ENCODE measurements around the gene CAMKK1. TPM values are rescaled to one million over a fixed set of nuclear protein-coding genes. Genes with fewer than 3 reads are reported as not detected.

The CAMKK1 gene
- total RNA-seq, 4 donors from 2014 or later, result 0.44 to 5.1 (median 2.1) TPM

DNA sequence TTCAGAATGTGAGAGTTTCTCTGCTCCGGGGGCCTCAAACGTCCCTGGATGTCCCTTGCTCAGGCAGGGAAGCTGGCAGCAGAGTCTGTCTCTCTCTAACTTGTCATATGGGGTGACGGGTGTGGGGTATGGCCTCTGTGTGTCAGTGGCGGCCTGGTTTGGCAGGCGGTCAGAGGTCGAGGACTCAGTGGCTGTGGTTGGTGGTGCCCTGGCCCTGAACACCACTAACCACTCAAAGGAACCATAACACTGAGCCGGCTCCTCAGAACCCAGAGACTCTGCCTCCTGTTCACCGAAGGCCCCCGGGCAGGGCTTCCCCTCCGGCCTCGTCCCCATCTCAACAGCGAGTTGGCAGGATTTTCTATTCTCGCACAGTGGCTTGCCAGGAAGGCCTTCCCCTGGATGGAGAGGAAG is 22.7 kb upstream of the CAMKK1 start:
- Histone ChIP-seq H3K9me3 (no peaks in the 10 kb centered on the region), H3K4me3 (no peak overlapping the region), H3K27ac (peak overlapping the region in 1 of 4 donors; percentile 10), H3K27me3 (no peaks in the 10 kb centered on the region), H3K4me1 (peaks cover 3 to 9% of the 10 kb centered on the region in 2 donors), H3K36me3 (no peaks in the 10 kb centered on the region)
- in situ Hi-C loops (cut with MboI; ENCODE audit: low sequenced_read_pairs in 4 of 4), result loop anchor here in 3 of 4 donors (10.0 kb wide), 2 partner anchors 51 to 89 kb away; no protein-coding TSS in a partner anchor
- ATAC-seq (no peak), DNase-seq (no peak)
- intact Hi-C loops (cut with DNase I; ENCODE audit: low total_unique reads), result loop anchor here (5.0 kb wide), 1 partner anchor 1037 kb away; the partner anchor contains the start of gene ENO3
- TF ChIP-seq, protein P1, sequence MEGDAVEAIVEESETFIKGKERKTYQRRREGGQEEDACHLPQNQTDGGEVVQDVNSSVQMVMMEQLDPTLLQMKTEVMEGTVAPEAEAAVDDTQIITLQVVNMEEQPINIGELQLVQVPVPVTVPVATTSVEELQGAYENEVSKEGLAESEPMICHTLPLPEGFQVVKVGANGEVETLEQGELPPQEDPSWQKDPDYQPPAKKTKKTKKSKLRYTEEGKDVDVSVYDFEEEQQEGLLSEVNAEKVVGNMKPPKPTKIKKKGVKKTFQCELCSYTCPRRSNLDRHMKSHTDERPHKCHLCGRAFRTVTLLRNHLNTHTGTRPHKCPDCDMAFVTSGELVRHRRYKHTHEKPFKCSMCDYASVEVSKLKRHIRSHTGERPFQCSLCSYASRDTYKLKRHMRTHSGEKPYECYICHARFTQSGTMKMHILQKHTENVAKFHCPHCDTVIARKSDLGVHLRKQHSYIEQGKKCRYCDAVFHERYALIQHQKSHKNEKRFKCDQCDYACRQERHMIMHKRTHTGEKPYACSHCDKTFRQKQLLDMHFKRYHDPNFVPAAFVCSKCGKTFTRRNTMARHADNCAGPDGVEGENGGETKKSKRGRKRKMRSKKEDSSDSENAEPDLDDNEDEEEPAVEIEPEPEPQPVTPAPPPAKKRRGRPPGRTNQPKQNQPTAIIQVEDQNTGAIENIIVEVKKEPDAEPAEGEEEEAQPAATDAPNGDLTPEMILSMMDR (IDR thresholded peaks at IDR 0.05 in 4 of 5, conservative IDR thresholded peaks at IDR 0.05 in 1 of 5), result no peak
- TF ChIP-seq POLR2A (IDR thresholded peaks at IDR 0.05), result no peak

DNA sequence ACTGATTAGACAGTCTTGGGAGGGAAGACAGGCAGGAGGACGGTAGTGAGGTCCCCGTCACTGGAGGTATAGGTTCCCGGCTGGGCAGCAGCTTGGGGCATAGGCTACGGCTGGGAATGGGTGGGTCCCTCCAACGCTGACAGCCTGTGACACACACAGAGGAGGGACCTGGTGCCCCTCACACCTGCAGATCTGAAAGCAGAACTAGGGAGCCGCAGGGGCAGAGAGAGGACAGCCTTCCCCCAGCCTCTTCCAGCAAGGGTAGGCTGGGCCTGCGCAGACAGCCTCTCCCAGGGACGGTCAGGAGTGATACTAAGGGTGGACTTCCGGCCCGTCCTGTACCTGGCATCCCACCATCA is 21.4 kb upstream of the CAMKK1 start:
- Histone ChIP-seq H3K9me3 (no peaks in the 10 kb centered on the region), H3K27ac (no peak overlapping the region), H3K4me3 (no peak overlapping the region), H3K36me3 (no peaks in the 10 kb centered on the region), H3K4me1 (peaks cover 3 to 9% of the 10 kb centered on the region in 2 donors), H3K27me3 (no peaks in the 10 kb centered on the region)
- DNase-seq, result no peak
- in situ Hi-C loops (cut with MboI; ENCODE audit: low sequenced_read_pairs in 4 of 4) (loop anchor here in 3 of 4 donors (10.0 kb wide), 2 partner anchors 49 to 91 kb away; no protein-coding TSS in a partner anchor), intact Hi-C loops (cut with DNase I; ENCODE audit: low total_unique reads) (loop anchor here (1.0 to 5.0 kb wide), 2 partner anchors 88 to 161 kb away; no protein-coding TSS in a partner anchor)
- ATAC-seq, result no peak
- TF ChIP-seq, protein P1 (IDR thresholded peaks at IDR 0.05 in 4 of 5, conservative IDR thresholded peaks at IDR 0.05 in 1 of 5), result no peak
- no peak for TF ChIP-seq POLR2A (IDR thresholded peaks at IDR 0.05)

- Histone ChIP-seq H3K27me3 (no peaks in the 10 kb centered on the region), H3K4me1 (peaks cover 3 to 9% of the 10 kb centered on the region in 2 donors), H3K4me3 (no peak overlapping the region), H3K36me3 (no peaks in the 10 kb centered on the region), H3K9me3 (no peaks in the 10 kb centered on the region), H3K27ac (no peak overlapping the region)
- intact Hi-C loops (cut with DNase I; ENCODE audit: low total_unique reads) (loop anchor here (1.0 to 5.0 kb wide), 3 partner anchors 51 to 162 kb away; no protein-coding TSS in a partner anchor), in situ Hi-C loops (cut with MboI; ENCODE audit: low sequenced_read_pairs in 4 of 4) (loop anchor here in 3 of 4 donors (10.0 kb wide), 2 partner anchors 49 to 91 kb away; no protein-coding TSS in a partner anchor)
- TF ChIP-seq POLR2A (IDR thresholded peaks at IDR 0.05), result no peak
- TF ChIP-seq, protein P1 (IDR thresholded peaks at IDR 0.05 in 4 of 5, conservative IDR thresholded peaks at IDR 0.05 in 1 of 5), result peak; percentile 87 to 98 (median 95)
- peak; percentile 50 to 79 for ATAC-seq
- DNase-seq, result peak in 1 of 2 donors; percentile 51
These were observed 20.9 kb upstream of the CAMKK1 start for GRCh38 chr17:3913531-3914311.

DNA sequence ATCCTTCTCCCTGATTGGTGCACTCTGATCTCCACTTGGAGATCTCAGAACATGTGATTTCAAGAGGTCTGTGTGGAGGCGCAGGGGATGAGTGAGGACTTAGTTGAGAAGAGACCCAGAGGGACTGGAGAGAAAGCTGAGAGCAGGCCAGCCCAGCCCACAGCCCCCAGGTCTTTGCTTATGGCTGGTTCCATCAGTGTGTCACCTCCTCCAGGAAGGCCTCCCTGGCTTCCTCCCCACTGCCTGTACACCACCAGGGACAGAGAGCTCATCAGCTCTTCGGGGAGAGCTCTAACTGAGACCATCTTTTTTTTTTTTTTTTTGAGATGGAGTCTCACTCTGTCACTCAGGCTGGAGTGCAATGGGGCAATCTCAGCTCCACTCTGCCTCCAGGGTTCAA is 20.0 kb upstream of the CAMKK1 start:
- no peaks in the 10 kb centered on the region for H3K9me3 ChIP-seq
- peaks cover 3 to 9% of the 10 kb centered on the region in 2 donors for H3K4me1 ChIP-seq
- no peak overlapping the region for H3K4me3 ChIP-seq
- ATAC-seq (no peak), DNase-seq (no peak)
- TF ChIP-seq, protein P1 (IDR thresholded peaks at IDR 0.05 in 4 of 5, conservative IDR thresholded peaks at IDR 0.05 in 1 of 5), result no peak
- no peak for TF ChIP-seq POLR2A (IDR thresholded peaks at IDR 0.05)
- no peak overlapping the region for H3K27ac ChIP-seq
- in situ Hi-C loops (cut with MboI; ENCODE audit: low sequenced_read_pairs in 4 of 4) (loop anchor here in 3 of 4 donors (10.0 kb wide), 2 partner anchors 48 to 92 kb away; no protein-coding TSS in a partner anchor), intact Hi-C loops (cut with DNase I; ENCODE audit: low total_unique reads) (loop anchor here (2.0 to 5.0 kb wide), 2 partner anchors 50 to 89 kb away; no protein-coding TSS in a partner anchor)
- no peaks in the 10 kb centered on the region for H3K27me3 ChIP-seq
- no peaks in the 10 kb centered on the region for H3K36me3 ChIP-seq

All from gastrocnemius medialis (tissue), 4 donors.